Posterior cingulate gyrus (tissue), 11 donors: ENCODE data around the gene KIF5A.

ENCODE experiments used
- DNase-seq, 10 donors: peaks; one replicate each; pipeline versions ENCODE4 v3.0.0 to v3.0.0-alpha.2; 2020 to 2021; ENCODE audit warnings: mixed read lengths in 3 of 10
- intact Hi-C: fragments of 100-400 bp; cut with DNase I; formaldehyde crosslinking; loops from one replicate; pipeline ENCODE4 v1.15.1; 2023

KIF5A gene

GRCh38 chr12:57530396-57531142 is 19.3 kb upstream of the KIF5A start:
- intact Hi-C loops = no loop called here
- DNase-seq = no peak

- DNase-seq = no peak
- intact Hi-C loops = no loop called here
Observed at GRCh38 chr12:57531836-57532235, 18.0 kb upstream of the KIF5A start.

- intact Hi-C loops = no loop called here
Observed at GRCh38 chr12:57533108-57533507, 16.7 kb upstream of the KIF5A start.

GRCh38 chr12:57534250-57534649 is 15.6 kb upstream of the KIF5A start:
- DNase-seq = no peak
- intact Hi-C loops = no loop called here

More at GRCh38 chr12:57533108-57533507, 16.7 kb upstream of the KIF5A start:
- DNase-seq = no peak

- intact Hi-C loops = no loop called here
- DNase-seq = no peak
Observed at GRCh38 chr12:57534991-57535543, 14.8 kb upstream of the KIF5A start.

- no peak for DNase-seq
- intact Hi-C loops = no loop called here
Observed at GRCh38 chr12:57535764-57536596, 13.9 kb upstream of the KIF5A start.

GRCh38 chr12:57536597-57536942 is 13.3 kb upstream of the KIF5A start:
- intact Hi-C loops = no loop called here
- no peak for DNase-seq

GRCh38 chr12:57539134-57539768 is 10.6 kb upstream of the KIF5A start:
- no peak for DNase-seq
- intact Hi-C loops = no loop called here

- intact Hi-C loops = no loop called here
- DNase-seq = no peak
Observed at GRCh38 chr12:57541001-57541400, 8.8 kb upstream of the KIF5A start.

- DNase-seq = no peak
- intact Hi-C loops = no loop called here
Observed at GRCh38 chr12:57541717-57542116, 8.1 kb upstream of the KIF5A start.

GRCh38 chr12:57543581-57543980 is 6.3 kb upstream of the KIF5A start:
- intact Hi-C loops = no loop called here
- peak in 2 of 10 donors; percentile 29 to 39 for DNase-seq

GRCh38 chr12:57545809-57546437 is 3.9 kb upstream of the KIF5A start:
- intact Hi-C loops = loop anchor here (2.0 kb wide), 1 partner anchor 23 kb away; the partner anchor contains the start of gene MBD6
- no peak for DNase-seq

GRCh38 chr12:57546438-57547287 is 3.2 kb upstream of the KIF5A start, which contains the start of gene DCTN2:
Gene DCTN2 (minus strand): TSS chr12:57547192. CDS start chr12:57547063, 129 bp downstream.
- intact Hi-C loops = loop anchor here (2.0 kb wide), 1 partner anchor 24 kb away; the partner anchor contains the start of gene MBD6
- peak; percentile 93 to 99 (median 96) for DNase-seq

- intact Hi-C loops = loop anchor here (2.0 kb wide), 1 partner anchor 25 kb away; the partner anchor contains the start of gene MBD6
- no peak for DNase-seq
Observed at GRCh38 chr12:57547288-57548012, 2.4 kb upstream of the KIF5A start.

- no peak for DNase-seq
- intact Hi-C loops = no loop called here
Observed at GRCh38 chr12:57548013-57548315, 1.9 kb upstream of the KIF5A start.

- intact Hi-C loops = no loop called here
- DNase-seq = no peak
Observed at GRCh38 chr12:57548488-57548887, 1.4 kb upstream of the KIF5A start.

- DNase-seq = no peak
- intact Hi-C loops = no loop called here
Observed at GRCh38 chr12:57549203-57549908, 488 bp upstream of the KIF5A start.
